ENCODE measurements around the gene RBMS1. TPM values are rescaled to one million over a fixed set of nuclear protein-coding genes. Genes with fewer than 3 reads are reported as not detected.

The RBMS1 gene
- total RNA-seq: 54.7 and 54.8 TPM in 2 replicates

GRCh38 chr2:160493227-160494028 is at the start of gene RBMS1:
Gene RBMS1 (minus strand): TSS chr2:160493807. CDS start chr2:160493363, 444 bp downstream.
- TF ChIP-seq, protein P1, sequence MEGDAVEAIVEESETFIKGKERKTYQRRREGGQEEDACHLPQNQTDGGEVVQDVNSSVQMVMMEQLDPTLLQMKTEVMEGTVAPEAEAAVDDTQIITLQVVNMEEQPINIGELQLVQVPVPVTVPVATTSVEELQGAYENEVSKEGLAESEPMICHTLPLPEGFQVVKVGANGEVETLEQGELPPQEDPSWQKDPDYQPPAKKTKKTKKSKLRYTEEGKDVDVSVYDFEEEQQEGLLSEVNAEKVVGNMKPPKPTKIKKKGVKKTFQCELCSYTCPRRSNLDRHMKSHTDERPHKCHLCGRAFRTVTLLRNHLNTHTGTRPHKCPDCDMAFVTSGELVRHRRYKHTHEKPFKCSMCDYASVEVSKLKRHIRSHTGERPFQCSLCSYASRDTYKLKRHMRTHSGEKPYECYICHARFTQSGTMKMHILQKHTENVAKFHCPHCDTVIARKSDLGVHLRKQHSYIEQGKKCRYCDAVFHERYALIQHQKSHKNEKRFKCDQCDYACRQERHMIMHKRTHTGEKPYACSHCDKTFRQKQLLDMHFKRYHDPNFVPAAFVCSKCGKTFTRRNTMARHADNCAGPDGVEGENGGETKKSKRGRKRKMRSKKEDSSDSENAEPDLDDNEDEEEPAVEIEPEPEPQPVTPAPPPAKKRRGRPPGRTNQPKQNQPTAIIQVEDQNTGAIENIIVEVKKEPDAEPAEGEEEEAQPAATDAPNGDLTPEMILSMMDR (conservative IDR thresholded peaks at IDR 0.05; ENCODE audit: low read depth, low read length): peak; percentile 1
- DNase-seq (ENCODE audit: low read depth): no peak
- H3K4me3 ChIP-seq (ENCODE audit: low read depth, low read length): peak within 1 kb of the TSS; percentile 87

DNA sequence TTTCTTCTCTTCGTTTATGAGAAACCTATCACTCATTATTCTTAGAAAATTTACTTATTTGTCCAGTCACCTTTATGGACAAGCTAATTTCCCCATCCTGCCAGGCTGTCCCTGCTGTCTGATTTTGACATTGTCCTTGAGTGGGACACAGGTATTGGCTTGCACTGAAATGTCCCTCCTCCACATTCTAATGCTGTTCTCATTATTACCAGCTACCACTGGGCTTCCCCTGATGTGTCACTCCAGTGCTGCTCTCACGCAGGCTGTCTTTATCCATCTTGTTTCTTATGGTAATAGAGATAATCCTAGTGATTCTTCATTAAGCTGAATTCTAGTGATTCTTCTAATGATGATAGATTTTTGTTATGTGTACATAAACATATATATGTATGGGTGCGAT is 48.1 kb upstream of the RBMS1 start:
- no peak overlapping the region for H3K4me3 ChIP-seq (ENCODE audit: low read depth, low read length)
- TF ChIP-seq, protein P1 (conservative IDR thresholded peaks at IDR 0.05; ENCODE audit: low read depth, low read length): no peak
- DNase-seq (ENCODE audit: low read depth): no peak

- DNase-seq (ENCODE audit: low read depth): no peak
- H3K4me3 ChIP-seq (ENCODE audit: low read depth, low read length): no peak overlapping the region
- TF ChIP-seq, protein P1 (conservative IDR thresholded peaks at IDR 0.05; ENCODE audit: low read depth, low read length): no peak
Observed at GRCh38 chr2:160538559-160539355, 45.1 kb upstream of the RBMS1 start.

DNA sequence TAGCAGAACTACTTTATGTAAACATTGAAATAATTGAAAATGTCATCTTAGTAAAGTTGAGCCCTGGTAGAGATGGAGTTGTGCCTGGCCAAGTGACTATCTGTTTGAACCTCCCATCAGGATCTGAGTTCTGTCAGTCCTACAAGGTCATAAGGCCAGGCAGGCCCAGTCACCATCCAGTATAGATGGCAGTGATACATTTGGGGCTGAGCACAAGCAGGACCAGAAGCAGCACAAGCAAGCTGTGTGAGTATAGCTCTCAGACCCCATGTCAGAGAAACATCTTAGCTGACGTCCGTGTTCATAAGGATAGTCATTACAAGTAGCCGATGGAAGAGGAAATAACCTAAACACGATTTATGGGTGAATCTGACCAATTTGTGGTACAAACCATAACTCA is 44.5 kb upstream of the RBMS1 start:
- no peak for DNase-seq (ENCODE audit: low read depth)

GRCh38 chr2:160534996-160535395 is 41.4 kb upstream of the RBMS1 start:
- TF ChIP-seq, protein P1 (conservative IDR thresholded peaks at IDR 0.05; ENCODE audit: low read depth, low read length): no peak
- no peak overlapping the region for H3K4me3 ChIP-seq (ENCODE audit: low read depth, low read length)
- no peak for DNase-seq (ENCODE audit: low read depth)

More for the DNA sequence above, 44.5 kb upstream of the RBMS1 start:
- TF ChIP-seq, protein P1 (conservative IDR thresholded peaks at IDR 0.05; ENCODE audit: low read depth, low read length): no peak
- H3K4me3 ChIP-seq (ENCODE audit: low read depth, low read length): no peak overlapping the region

DNA sequence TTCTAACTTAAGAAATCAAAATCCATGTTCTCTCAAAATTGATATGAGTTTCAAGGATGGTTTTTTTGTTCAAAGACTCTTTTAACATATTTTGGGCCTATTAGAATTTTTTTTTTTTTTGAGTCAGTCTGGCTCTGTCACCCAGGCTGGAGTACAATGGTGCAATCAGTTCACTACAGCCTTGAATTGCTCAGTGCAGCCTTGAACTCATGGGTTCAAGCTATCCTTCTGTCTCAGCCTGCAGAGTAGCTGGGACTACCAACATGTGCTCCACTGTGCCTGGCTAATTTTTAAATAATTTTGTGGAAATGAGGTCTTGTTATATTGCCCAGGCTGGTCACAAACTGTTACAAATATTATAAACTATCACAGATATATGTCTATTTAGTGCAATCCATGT is 40.6 kb upstream of the RBMS1 start:
- TF ChIP-seq, protein P1 (conservative IDR thresholded peaks at IDR 0.05; ENCODE audit: low read depth, low read length): no peak
- DNase-seq (ENCODE audit: low read depth): no peak

More for the DNA sequence above, 40.6 kb upstream of the RBMS1 start:
- no peak overlapping the region for H3K4me3 ChIP-seq (ENCODE audit: low read depth, low read length)

Measured in epithelial cell of proximal tubule (primary cell).